Measurements from ENCODE around the gene PTGS1. TPM values are rescaled to one million over a fixed set of nuclear protein-coding genes. Genes with fewer than 3 reads are reported as not detected.
A peak's percentile ranks its signal among the peaks of the same experiment; 100 is the strongest.
"Not testable (repeated sequence)": the region's sequence is repeated elsewhere in the genome, so short reads cannot be mapped to it uniquely, and the experiment has no call there.

The PTGS1 gene
- total RNA-seq, 1 donor from 2014 or later, result 2.2 TPM

DNA sequence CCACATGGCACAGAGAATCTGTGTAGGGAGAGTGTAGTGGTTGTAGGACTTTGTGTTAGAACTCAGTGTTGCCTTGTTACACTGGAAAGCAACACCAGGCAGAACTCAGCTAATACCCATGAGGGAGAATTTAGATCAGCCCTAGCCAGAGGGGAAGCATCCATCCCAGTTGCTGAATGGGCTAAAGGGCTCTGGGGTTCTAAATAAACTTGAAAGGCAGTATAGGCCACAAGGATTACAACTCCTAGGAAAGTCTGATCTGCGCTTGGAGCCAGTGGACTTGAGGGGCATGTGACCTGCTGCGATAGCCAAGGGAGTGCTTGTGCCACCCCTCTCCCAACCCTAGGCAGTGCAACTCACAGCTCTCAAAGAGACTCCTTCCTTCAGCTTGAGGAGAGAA, 26.9 kb downstream of the PTGS1 start:
- TF ChIP-seq, protein P1, sequence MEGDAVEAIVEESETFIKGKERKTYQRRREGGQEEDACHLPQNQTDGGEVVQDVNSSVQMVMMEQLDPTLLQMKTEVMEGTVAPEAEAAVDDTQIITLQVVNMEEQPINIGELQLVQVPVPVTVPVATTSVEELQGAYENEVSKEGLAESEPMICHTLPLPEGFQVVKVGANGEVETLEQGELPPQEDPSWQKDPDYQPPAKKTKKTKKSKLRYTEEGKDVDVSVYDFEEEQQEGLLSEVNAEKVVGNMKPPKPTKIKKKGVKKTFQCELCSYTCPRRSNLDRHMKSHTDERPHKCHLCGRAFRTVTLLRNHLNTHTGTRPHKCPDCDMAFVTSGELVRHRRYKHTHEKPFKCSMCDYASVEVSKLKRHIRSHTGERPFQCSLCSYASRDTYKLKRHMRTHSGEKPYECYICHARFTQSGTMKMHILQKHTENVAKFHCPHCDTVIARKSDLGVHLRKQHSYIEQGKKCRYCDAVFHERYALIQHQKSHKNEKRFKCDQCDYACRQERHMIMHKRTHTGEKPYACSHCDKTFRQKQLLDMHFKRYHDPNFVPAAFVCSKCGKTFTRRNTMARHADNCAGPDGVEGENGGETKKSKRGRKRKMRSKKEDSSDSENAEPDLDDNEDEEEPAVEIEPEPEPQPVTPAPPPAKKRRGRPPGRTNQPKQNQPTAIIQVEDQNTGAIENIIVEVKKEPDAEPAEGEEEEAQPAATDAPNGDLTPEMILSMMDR (conservative IDR thresholded peaks at IDR 0.05; ENCODE audit: low read depth, low read length), result no peak
- no peak for DNase-seq (ENCODE audit: low read depth)

DNA sequence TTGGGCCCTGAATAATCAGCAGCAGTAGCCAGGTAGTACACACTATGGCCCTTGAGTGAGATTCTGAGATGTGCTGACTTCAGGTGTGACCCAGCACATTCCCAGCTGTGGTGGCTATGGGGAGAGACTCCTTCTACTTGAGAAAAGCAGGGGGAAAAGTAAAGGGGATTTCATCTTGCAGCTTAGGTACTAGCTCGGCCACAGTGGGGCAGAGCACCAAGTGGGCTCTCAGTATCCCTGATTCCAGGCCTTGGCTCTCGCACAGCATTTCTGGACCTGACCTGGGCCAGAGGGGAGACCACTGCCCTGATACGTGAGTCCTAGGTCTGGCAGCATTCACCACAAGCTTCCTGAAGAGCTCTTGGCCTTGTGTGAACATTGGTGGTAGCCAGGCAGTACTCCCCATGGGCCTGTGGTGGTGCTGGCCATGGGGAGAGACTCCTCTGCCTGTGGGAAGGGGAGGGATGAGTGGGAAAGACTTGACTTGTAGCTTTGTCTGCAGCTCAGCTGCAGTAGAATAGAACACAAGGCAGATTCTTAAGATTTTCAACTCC, 27.6 kb downstream of the PTGS1 start:
- no peak for DNase-seq (ENCODE audit: low read depth)
- no peak overlapping the region for H3K4me3 ChIP-seq (ENCODE audit: low read depth, low read length)
- TF ChIP-seq, protein P1 (conservative IDR thresholded peaks at IDR 0.05; ENCODE audit: low read depth, low read length), result no peak

More for the DNA sequence above, 26.9 kb downstream of the PTGS1 start:
- H3K4me3 ChIP-seq (ENCODE audit: low read depth, low read length), result no peak overlapping the region

DNA sequence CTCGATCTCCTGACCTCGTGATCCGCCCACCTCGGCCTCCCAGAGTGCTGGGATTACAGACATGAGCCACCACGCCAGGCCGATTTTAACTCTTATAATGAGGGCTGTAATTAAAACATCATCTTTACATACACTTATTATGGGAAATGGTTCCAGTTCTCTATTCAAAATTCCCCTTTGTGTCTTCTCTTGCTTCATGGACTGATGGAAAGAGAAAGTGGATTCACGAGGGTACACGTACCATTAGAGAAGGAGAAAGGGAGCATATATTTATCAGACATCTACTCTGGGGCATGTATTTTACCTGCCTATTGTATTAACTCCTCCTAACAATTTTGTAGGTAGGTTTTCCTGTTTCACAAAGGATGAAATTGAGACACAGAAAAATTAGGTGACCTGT, 31.1 kb downstream of the PTGS1 start:
- H3K4me3 ChIP-seq (ENCODE audit: low read depth, low read length), result no peak overlapping the region
- TF ChIP-seq, protein P1 (conservative IDR thresholded peaks at IDR 0.05; ENCODE audit: low read depth, low read length), result no peak
- no peak for DNase-seq (ENCODE audit: low read depth)

DNA sequence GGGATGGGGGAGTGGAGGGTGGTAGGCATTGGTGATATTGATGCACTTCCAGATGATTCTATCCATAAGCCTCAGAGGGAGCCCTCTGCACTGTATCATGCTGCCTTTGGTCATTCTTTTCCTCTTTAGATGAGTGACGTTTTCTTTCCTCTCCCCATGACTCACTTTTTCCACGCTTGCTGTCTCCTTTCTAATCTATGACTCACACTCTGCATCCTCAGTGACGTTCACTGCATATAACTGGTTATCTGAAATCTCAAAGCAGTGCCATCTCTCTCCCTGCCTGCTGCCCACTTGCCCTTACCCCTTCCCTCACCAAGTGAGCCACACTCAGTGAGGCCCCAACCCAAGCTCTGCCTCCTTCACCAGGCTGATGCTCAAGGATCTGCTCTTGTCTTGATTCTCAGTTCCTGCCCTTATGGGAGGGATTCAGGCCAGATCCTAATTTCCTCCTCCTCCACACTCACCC, 31.6 kb downstream of the PTGS1 start:
- DNase-seq (ENCODE audit: low read depth), result peak; percentile 80
- TF ChIP-seq, protein P1 (conservative IDR thresholded peaks at IDR 0.05; ENCODE audit: low read depth, low read length), result no peak
- H3K4me3 ChIP-seq (ENCODE audit: low read depth, low read length), result no peak overlapping the region

DNA sequence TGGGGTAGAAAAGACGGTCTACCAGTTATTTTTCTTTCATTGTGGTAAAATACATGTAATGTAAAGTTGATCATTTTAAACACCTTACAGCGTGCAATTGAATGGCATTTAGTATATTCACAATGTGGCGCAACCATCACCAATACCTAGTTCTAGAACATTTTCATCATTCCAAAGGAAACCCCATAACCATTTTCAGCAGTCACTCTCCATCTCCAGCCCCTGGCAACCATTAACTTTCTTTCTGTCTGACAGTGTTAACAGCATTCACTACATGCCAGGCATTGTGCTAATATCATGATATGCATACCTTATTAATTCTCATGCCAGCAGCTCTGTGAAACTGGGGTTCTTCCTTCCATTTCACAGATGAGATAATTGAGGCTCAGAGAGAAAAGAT, 32.0 kb downstream of the PTGS1 start:
- H3K4me3 ChIP-seq (ENCODE audit: low read depth, low read length), result no peak overlapping the region
- no peak for DNase-seq (ENCODE audit: low read depth)
- TF ChIP-seq, protein P1 (conservative IDR thresholded peaks at IDR 0.05; ENCODE audit: low read depth, low read length), result no peak

DNA sequence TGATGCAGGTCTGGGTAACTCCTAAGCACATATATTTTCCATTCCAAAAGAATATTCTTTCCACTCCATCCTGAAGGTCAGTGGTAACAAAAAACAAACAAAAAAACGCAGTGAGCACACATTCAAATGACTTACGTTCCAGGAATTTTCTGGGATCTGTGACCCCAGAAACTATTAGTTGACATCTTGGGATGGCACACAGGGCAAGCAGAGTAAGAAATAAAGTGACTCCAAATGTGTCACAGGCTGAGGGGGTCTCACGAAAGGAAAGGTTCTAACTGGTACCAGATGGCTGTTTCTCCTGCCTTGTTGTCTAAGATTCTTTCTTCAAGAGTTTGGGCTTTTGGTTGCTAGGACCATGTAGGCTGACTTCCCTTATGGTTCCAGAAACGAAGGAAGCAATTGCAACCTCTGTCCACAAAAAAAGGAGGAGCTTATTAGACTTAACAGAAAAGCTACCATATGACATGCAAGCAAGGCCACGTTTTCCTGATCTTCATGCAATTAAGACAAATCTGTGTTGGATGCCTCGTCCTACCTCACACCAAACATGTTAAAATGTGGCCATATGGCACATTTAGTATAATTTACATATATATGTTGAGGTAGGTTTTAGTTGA, 32.7 kb downstream of the PTGS1 start:
- H3K4me3 ChIP-seq (ENCODE audit: low read depth, low read length), result no peak overlapping the region
- TF ChIP-seq, protein P1 (conservative IDR thresholded peaks at IDR 0.05; ENCODE audit: low read depth, low read length), result no peak
- no peak for DNase-seq (ENCODE audit: low read depth)

DNA sequence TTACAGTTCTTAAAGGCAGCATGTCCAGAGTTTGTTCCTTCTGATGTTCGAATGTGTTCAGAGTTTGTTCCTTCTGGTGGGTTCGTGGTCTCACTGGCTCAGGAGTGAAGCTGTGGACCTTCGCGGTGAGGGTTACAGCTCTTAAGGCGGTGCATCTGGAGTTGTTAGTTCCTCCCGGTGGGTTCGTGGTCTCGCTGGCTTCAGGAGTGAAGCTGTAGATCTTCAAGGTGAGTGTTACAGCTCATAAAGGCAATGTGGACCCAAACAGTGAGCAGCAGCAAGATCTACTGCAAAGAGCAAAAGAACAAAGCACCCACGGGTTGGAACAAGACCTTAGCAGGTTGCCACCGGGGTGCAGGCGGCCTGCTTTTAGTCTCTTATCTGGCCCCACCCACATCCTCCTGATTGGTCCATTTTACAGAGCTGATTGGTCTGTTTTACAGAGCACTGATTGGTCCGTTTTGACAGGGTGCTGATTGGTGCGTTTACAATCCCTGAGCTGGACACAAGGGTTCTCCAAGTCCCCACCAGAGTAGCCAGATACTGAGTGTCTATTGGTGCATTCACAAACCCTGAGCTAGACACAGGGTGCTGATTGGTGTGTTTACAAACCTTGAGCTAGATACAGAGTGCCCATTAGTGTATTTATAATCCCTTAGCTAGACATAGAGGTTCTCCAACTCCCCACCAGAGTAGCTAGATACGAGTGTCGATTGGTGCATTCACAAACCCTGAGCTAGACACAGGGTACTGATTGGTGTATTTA, 34.7 kb downstream of the PTGS1 start:
- H3K4me3 ChIP-seq (ENCODE audit: low read depth, low read length); DNase-seq (ENCODE audit: low read depth): not testable (repeated sequence)
